Muscle layer of duodenum (tissue), 2 donors: ENCODE measurements around the gene DENND1B.
"Not testable (repeated sequence)": the region's sequence is repeated elsewhere in the genome, so short reads cannot be mapped to it uniquely, and the experiment has no call there.

Experiments
- H3K27ac ChIP-seq: one replicate; pipeline ENCODE4 v1.7.0; 2013; ENCODE audit warnings: mild to moderate bottlenecking, low read length
- H3K27me3 ChIP-seq: one replicate; pipeline ENCODE4 v1.7.0; 2013; ENCODE audit warnings: low read depth, mild to moderate bottlenecking, control low read depth, low read length
- H3K36me3 ChIP-seq, 2 donors: one replicate each; pipeline ENCODE4 v1.7.0; 2013; ENCODE audit warnings: low read length in 2 of 2, control low read depth in 1 of 2, mild to moderate bottlenecking in 1 of 2; ENCODE audit not compliant: insufficient read depth in 2 of 2, control insufficient read depth in 1 of 2
- H3K4me1 ChIP-seq, 2 donors: one replicate each; pipeline ENCODE4 v1.7.0; 2013; ENCODE audit warnings: low read length in 2 of 2, mild to moderate bottlenecking in 2 of 2, control low read depth in 1 of 2, moderate library complexity in 1 of 2; ENCODE audit not compliant: insufficient read depth in 2 of 2, control insufficient read depth in 1 of 2
- H3K4me3 ChIP-seq, 2 donors: one replicate each; pipeline ENCODE4 v1.7.0; 2013; ENCODE audit warnings: low read length in 2 of 2, low read depth in 1 of 2, mild to moderate bottlenecking in 1 of 2
- H3K9me3 ChIP-seq, 2 donors: one replicate each; pipeline ENCODE4 v1.7.0; 2013; ENCODE audit warnings: low read length in 2 of 2, control low read depth in 1 of 2, mild to moderate bottlenecking in 1 of 2; ENCODE audit not compliant: control insufficient read depth in 1 of 2
- donor health status: healthy.

DENND1B gene

GRCh38 chr1:197769287-197769686 is 6.0 kb downstream of the DENND1B start:
- Histone ChIP-seq H3K36me3 (no peaks in the 10 kb centered on the region), H3K4me3 (no peak overlapping the region), H3K9me3 (no peaks in the 10 kb centered on the region), H3K27ac (no peak overlapping the region), H3K27me3 (no peaks in the 10 kb centered on the region), H3K4me1 (peaks cover 0 to 6% of the 10 kb centered on the region in 2 donors)

GRCh38 chr1:197768014-197768805 is 7.1 kb downstream of the DENND1B start:
- H3K4me1 ChIP-seq = peaks cover 0 to 3% of the 10 kb centered on the region in 2 donors
- H3K27ac ChIP-seq = no peak overlapping the region
- no peaks in the 10 kb centered on the region for H3K27me3 ChIP-seq
- no peaks in the 10 kb centered on the region for H3K9me3 ChIP-seq
- H3K36me3 ChIP-seq = no peaks in the 10 kb centered on the region
- no peak overlapping the region for H3K4me3 ChIP-seq

- Histone ChIP-seq H3K4me3 (no peak overlapping the region), H3K4me1 (no peaks in the 10 kb centered on the region), H3K36me3 (no peaks in the 10 kb centered on the region), H3K27me3 (no peaks in the 10 kb centered on the region), H3K9me3 (no peaks in the 10 kb centered on the region), H3K27ac (no peak overlapping the region)
Observed at GRCh38 chr1:197763769-197764168, 11.5 kb downstream of the DENND1B start.

GRCh38 chr1:197763307-197763706 is 12.0 kb downstream of the DENND1B start:
- Histone ChIP-seq H3K9me3 (no peaks in the 10 kb centered on the region), H3K4me1 (no peaks in the 10 kb centered on the region), H3K36me3 (no peaks in the 10 kb centered on the region), H3K27ac (no peak overlapping the region), H3K27me3 (no peaks in the 10 kb centered on the region), H3K4me3 (no peak overlapping the region)

- H3K27me3 ChIP-seq = no peaks in the 10 kb centered on the region
- H3K27ac ChIP-seq = no peak overlapping the region
- H3K4me3 ChIP-seq = no peak overlapping the region
Observed at GRCh38 chr1:197761654-197762053, 13.6 kb downstream of the DENND1B start.

GRCh38 chr1:197755553-197755952 is 19.7 kb downstream of the DENND1B start:
- not testable (repeated sequence) for H3K9me3 ChIP-seq, H3K4me1 ChIP-seq, H3K27me3 ChIP-seq, H3K4me3 ChIP-seq, H3K36me3 ChIP-seq, H3K27ac ChIP-seq

More at GRCh38 chr1:197761654-197762053, 13.6 kb downstream of the DENND1B start:
- Histone ChIP-seq H3K9me3 (no peaks in the 10 kb centered on the region), H3K4me1 (no peaks in the 10 kb centered on the region), H3K36me3 (no peaks in the 10 kb centered on the region)

- H3K4me1 ChIP-seq, H3K27me3 ChIP-seq, H3K27ac ChIP-seq, H3K9me3 ChIP-seq, H3K4me3 ChIP-seq, H3K36me3 ChIP-seq: not testable (repeated sequence)
Observed at GRCh38 chr1:197752652-197753164, 22.6 kb downstream of the DENND1B start.

- H3K9me3 ChIP-seq = no peaks in the 10 kb centered on the region
- H3K4me1 ChIP-seq = no peaks in the 10 kb centered on the region
- H3K4me3 ChIP-seq = no peak overlapping the region
- H3K27me3 ChIP-seq = no peaks in the 10 kb centered on the region
- H3K36me3 ChIP-seq = no peaks in the 10 kb centered on the region
- no peak overlapping the region for H3K27ac ChIP-seq
Observed at GRCh38 chr1:197750366-197750765, 24.9 kb downstream of the DENND1B start.

GRCh38 chr1:197745911-197746310 is 29.4 kb downstream of the DENND1B start:
- H3K4me3 ChIP-seq = no peak overlapping the region
- no peaks in the 10 kb centered on the region for H3K4me1 ChIP-seq
- H3K27ac ChIP-seq = no peak overlapping the region
- H3K9me3 ChIP-seq = no peaks in the 10 kb centered on the region
- H3K27me3 ChIP-seq = no peaks in the 10 kb centered on the region
- H3K36me3 ChIP-seq = no peaks in the 10 kb centered on the region

GRCh38 chr1:197744979-197745378 is 30.3 kb downstream of the DENND1B start:
- Histone ChIP-seq H3K27me3 (no peaks in the 10 kb centered on the region), H3K9me3 (no peaks in the 10 kb centered on the region), H3K4me3 (no peak overlapping the region), H3K27ac (no peak overlapping the region), H3K4me1 (no peaks in the 10 kb centered on the region), H3K36me3 (no peaks in the 10 kb centered on the region)

- no peaks in the 10 kb centered on the region for H3K36me3 ChIP-seq
- H3K27me3 ChIP-seq = no peaks in the 10 kb centered on the region
- H3K27ac ChIP-seq = no peak overlapping the region
- no peak overlapping the region for H3K4me3 ChIP-seq
- no peaks in the 10 kb centered on the region for H3K4me1 ChIP-seq
- no peaks in the 10 kb centered on the region for H3K9me3 ChIP-seq
Observed at GRCh38 chr1:197743578-197743977, 31.7 kb downstream of the DENND1B start.

GRCh38 chr1:197740992-197741391 is 34.3 kb downstream of the DENND1B start:
- Histone ChIP-seq H3K27me3 (no peaks in the 10 kb centered on the region), H3K27ac (no peak overlapping the region), H3K4me3 (no peak overlapping the region), H3K9me3 (no peaks in the 10 kb centered on the region), H3K4me1 (peaks cover 0 to 4% of the 10 kb centered on the region in 2 donors), H3K36me3 (no peaks in the 10 kb centered on the region)
